Esophagus squamous epithelium (tissue), 4 donors: ENCODE results near the gene TM9SF4.

Experiments used
- CTCF ChIP-seq, 6 experiments: fragments of 450-650 bp in 4 of 6; fragments of 200-600 bp in 2 of 6; sonication (generic) in 2 of 6; IDR thresholded peaks; one replicate each; pipeline ENCODE4 v1.5.1; 2016 to 2019; ENCODE audit warnings: antibody characterized with exemption in 6 of 6, mild to moderate bottlenecking in 4 of 6, moderate library complexity in 4 of 6
- POLR2A ChIP-seq, 4 donors: fragments of 450-650 bp; IDR thresholded peaks; one replicate each; pipeline ENCODE4 v1.6.1; 2017; ENCODE audit warnings: antibody characterized with exemption in 4 of 4, mild to moderate bottlenecking in 4 of 4, moderate library complexity in 3 of 4

GRCh38 chr20:32134026-32134425 lies 24.5 kb downstream of the TM9SF4 start:
- TF ChIP-seq POLR2A (IDR thresholded peaks at IDR 0.05) (no peak), CTCF (IDR thresholded peaks at IDR 0.05) (no peak)
